ENCODE measurements around the gene ISL2. TPM values are rescaled to one million over a fixed set of nuclear protein-coding genes. Genes with fewer than 3 reads are reported as not detected.

Gene ISL2
- total and polyA plus RNA-seq, 9 of the 15 experiments (the other 6 are each of a cell fraction or from before 2014, with no cell fraction given) = 0.15 to 23.7 (median 4.0) TPM

GRCh38 chr15:76311100-76311953 is 25.2 kb upstream of the ISL2 start, which contains the start of gene ETFA (continued):
- TF ChIP-seq HDAC8 (tag; IDR thresholded peaks at IDR 0.05) = no peak
- no peak for TF ChIP-seq FOXJ2 (tag; IDR thresholded peaks at IDR 0.05)
- TF ChIP-seq, protein P1, sequence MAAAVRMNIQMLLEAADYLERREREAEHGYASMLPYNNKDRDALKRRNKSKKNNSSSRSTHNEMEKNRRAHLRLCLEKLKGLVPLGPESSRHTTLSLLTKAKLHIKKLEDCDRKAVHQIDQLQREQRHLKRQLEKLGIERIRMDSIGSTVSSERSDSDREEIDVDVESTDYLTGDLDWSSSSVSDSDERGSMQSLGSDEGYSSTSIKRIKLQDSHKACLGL (CRISPR knock-in tag; IDR thresholded peaks at IDR 0.05; ENCODE audit: borderline replicate concordance, poor library complexity, severe bottlenecking) = no peak
- no peak for TF ChIP-seq CHD1 (IDR thresholded peaks at IDR 0.05; ENCODE audit: low read length)
- TF ChIP-seq MEF2D (tag; conservative IDR thresholded peaks at IDR 0.05; ENCODE audit: low read depth) = no peak
- 0 out of 2 replicates have a peak, but pooled peaks have one; percentile 33 for TF ChIP-seq NFRKB (IDR thresholded peaks at IDR 0.05; ENCODE audit: low read depth)
- TF ChIP-seq, protein P2, sequence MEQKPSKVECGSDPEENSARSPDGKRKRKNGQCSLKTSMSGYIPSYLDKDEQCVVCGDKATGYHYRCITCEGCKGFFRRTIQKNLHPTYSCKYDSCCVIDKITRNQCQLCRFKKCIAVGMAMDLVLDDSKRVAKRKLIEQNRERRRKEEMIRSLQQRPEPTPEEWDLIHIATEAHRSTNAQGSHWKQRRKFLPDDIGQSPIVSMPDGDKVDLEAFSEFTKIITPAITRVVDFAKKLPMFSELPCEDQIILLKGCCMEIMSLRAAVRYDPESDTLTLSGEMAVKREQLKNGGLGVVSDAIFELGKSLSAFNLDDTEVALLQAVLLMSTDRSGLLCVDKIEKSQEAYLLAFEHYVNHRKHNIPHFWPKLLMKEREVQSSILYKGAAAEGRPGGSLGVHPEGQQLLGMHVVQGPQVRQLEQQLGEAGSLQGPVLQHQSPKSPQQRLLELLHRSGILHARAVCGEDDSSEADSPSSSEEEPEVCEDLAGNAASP (IDR thresholded peaks at IDR 0.05) = no peak
- peak; percentile 33; the same call in 1 of the 2 replicates for TF ChIP-seq HLTF (IDR thresholded peaks at IDR 0.05)
- TF ChIP-seq MTA2 (IDR thresholded peaks at IDR 0.05; ENCODE audit: low read depth) = no peak
- TF ChIP-seq, protein P3, sequence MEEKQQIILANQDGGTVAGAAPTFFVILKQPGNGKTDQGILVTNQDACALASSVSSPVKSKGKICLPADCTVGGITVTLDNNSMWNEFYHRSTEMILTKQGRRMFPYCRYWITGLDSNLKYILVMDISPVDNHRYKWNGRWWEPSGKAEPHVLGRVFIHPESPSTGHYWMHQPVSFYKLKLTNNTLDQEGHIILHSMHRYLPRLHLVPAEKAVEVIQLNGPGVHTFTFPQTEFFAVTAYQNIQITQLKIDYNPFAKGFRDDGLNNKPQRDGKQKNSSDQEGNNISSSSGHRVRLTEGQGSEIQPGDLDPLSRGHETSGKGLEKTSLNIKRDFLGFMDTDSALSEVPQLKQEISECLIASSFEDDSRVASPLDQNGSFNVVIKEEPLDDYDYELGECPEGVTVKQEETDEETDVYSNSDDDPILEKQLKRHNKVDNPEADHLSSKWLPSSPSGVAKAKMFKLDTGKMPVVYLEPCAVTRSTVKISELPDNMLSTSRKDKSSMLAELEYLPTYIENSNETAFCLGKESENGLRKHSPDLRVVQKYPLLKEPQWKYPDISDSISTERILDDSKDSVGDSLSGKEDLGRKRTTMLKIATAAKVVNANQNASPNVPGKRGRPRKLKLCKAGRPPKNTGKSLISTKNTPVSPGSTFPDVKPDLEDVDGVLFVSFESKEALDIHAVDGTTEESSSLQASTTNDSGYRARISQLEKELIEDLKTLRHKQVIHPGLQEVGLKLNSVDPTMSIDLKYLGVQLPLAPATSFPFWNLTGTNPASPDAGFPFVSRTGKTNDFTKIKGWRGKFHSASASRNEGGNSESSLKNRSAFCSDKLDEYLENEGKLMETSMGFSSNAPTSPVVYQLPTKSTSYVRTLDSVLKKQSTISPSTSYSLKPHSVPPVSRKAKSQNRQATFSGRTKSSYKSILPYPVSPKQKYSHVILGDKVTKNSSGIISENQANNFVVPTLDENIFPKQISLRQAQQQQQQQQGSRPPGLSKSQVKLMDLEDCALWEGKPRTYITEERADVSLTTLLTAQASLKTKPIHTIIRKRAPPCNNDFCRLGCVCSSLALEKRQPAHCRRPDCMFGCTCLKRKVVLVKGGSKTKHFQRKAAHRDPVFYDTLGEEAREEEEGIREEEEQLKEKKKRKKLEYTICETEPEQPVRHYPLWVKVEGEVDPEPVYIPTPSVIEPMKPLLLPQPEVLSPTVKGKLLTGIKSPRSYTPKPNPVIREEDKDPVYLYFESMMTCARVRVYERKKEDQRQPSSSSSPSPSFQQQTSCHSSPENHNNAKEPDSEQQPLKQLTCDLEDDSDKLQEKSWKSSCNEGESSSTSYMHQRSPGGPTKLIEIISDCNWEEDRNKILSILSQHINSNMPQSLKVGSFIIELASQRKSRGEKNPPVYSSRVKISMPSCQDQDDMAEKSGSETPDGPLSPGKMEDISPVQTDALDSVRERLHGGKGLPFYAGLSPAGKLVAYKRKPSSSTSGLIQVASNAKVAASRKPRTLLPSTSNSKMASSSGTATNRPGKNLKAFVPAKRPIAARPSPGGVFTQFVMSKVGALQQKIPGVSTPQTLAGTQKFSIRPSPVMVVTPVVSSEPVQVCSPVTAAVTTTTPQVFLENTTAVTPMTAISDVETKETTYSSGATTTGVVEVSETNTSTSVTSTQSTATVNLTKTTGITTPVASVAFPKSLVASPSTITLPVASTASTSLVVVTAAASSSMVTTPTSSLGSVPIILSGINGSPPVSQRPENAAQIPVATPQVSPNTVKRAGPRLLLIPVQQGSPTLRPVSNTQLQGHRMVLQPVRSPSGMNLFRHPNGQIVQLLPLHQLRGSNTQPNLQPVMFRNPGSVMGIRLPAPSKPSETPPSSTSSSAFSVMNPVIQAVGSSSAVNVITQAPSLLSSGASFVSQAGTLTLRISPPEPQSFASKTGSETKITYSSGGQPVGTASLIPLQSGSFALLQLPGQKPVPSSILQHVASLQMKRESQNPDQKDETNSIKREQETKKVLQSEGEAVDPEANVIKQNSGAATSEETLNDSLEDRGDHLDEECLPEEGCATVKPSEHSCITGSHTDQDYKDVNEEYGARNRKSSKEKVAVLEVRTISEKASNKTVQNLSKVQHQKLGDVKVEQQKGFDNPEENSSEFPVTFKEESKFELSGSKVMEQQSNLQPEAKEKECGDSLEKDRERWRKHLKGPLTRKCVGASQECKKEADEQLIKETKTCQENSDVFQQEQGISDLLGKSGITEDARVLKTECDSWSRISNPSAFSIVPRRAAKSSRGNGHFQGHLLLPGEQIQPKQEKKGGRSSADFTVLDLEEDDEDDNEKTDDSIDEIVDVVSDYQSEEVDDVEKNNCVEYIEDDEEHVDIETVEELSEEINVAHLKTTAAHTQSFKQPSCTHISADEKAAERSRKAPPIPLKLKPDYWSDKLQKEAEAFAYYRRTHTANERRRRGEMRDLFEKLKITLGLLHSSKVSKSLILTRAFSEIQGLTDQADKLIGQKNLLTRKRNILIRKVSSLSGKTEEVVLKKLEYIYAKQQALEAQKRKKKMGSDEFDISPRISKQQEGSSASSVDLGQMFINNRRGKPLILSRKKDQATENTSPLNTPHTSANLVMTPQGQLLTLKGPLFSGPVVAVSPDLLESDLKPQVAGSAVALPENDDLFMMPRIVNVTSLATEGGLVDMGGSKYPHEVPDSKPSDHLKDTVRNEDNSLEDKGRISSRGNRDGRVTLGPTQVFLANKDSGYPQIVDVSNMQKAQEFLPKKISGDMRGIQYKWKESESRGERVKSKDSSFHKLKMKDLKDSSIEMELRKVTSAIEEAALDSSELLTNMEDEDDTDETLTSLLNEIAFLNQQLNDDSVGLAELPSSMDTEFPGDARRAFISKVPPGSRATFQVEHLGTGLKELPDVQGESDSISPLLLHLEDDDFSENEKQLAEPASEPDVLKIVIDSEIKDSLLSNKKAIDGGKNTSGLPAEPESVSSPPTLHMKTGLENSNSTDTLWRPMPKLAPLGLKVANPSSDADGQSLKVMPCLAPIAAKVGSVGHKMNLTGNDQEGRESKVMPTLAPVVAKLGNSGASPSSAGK (IDR thresholded peaks at IDR 0.05) = peak; percentile 94
- no peak for TF ChIP-seq POLR3A (IDR thresholded peaks at IDR 0.05; ENCODE audit: borderline replicate concordance, extremely low read depth, insufficient read depth, insufficient read length)
- TF ChIP-seq IFI16 (CRISPR knock-in tag; IDR thresholded peaks at IDR 0.05) = no peak
- no peak for TF ChIP-seq E2F5 (CRISPR knock-in tag; IDR thresholded peaks at IDR 0.05)
